Measurements from ENCODE around the gene ZNF710.
"Not testable (repeated sequence)": the region's sequence is repeated elsewhere in the genome, so short reads cannot be mapped to it uniquely, and the experiment has no call there.

ZNF710 gene
- 10.5 to 17.2 (median 13.3) reads per million in 4 experiments for total RNA-seq

DNA sequence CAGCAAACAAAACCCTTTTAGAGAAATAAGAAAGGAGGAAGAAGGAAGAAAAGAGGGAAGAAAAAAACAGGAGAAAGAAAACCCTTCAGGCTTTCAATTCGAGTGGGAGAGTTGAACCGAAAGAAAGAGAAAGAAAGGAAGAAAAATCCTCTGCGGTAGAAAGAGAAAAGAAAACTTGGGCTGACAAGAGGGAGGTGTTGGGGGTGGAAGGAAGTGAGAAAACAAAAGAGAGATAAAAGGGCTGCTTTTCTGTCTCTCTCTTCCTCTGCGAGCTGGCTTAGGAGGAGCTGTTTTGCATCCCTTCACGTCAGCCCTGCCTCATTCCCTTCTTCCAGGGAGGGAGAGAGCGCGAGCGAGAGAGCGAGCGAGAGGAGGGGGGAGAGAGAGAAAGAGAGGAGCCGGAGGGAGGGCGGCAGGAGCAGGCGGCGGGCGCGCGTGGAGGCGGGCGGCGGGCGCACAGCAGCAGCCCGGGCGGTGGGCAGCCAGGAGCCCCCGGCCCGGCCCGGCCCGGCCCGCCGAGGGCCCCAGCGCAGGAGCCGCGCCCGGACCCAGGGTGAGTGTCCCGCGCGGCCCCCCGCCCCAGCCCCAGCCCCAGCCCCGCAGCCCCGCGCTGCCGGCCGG, at the start of gene ZNF710:
TSS of gene ZNF710 (plus strand) at position 263 of the 621 bp plus-strand sequence. CDS start 65,814 bp downstream, outside the sequence.
- DNase-seq, result no peak

DNA sequence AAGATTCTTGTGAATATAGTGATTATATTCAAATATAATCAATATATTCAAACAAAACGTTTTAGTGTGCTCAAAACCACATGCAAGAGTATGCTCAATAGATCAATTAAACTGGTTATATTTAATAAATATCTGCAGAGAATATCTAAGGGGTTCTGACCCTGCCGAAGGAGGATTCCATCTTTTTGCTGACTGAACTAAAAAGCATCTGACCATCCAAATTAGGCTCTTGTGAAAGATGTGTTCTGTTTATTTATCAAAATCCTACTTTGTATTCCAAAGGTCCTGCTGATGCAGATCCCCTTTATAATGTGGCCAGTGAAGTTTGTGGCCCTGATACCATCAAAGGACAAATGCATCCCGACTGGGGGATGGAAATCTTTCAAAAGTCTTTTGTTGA, 46.6 kb upstream of the ZNF710 start:
- no peak for DNase-seq

DNA sequence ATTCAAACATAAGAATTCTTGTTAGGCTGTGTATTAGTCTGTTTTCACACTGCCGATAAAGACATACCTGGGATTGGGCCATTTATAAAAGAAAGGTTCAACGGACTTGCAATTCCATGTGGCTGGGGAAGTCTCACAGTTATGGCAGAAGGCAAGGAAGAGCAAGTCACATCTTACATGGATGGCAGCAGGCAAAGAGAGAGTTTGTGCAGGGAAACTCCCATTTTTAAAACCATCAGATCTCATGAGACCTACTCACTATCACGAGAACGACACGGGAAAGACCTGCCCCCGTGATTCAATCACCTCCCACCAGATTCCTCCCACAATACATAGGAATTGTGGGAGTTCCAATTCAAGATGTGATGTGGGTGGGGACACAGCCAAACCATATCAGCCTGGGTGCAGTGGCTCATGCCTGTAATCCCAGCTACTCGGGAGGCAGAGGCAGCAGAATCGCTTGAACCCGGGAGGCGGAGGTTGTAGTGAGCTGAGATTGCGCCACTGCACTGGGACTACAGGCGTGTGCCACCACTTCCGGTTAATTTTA, 45.6 kb upstream of the ZNF710 start:
- DNase-seq, result not testable (repeated sequence)

DNA sequence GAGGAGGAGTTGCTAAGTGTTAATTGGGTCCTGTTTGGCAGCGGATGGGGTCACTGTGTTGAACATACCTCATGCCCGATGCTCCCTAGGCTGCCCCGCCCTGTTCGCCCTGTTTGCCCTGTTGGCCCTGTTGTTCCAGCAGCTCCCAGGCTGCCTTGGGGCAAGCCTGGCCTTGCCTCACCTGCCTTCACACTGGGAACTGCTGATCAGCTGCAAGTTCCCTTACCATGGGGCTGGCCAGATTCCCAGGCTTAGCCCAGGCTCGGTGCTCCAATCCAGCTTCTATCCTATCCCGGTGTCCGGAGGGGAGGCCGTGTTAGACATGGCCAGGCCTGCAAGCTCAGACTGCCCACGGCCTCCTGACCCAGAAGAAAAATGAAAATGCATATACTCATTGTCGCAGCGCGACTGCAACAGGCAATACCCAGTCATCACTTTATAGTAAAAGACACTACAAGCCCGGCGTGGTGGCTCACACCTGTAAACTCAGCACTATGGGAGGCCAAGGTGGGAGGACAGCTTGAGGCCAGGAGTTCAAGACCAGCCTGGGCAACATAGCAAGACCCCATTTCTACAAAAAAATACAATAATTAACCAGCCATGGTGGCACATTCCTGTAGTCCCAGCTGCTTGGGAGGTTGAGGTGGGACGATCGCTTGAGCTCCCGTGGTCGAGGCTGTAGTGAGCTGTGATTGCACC, 42.9 kb upstream of the ZNF710 start:
- no peak for DNase-seq

GRCh38 chr15:89963301-89964231, 37.6 kb upstream of the ZNF710 start:
- no peak for DNase-seq

DNA sequence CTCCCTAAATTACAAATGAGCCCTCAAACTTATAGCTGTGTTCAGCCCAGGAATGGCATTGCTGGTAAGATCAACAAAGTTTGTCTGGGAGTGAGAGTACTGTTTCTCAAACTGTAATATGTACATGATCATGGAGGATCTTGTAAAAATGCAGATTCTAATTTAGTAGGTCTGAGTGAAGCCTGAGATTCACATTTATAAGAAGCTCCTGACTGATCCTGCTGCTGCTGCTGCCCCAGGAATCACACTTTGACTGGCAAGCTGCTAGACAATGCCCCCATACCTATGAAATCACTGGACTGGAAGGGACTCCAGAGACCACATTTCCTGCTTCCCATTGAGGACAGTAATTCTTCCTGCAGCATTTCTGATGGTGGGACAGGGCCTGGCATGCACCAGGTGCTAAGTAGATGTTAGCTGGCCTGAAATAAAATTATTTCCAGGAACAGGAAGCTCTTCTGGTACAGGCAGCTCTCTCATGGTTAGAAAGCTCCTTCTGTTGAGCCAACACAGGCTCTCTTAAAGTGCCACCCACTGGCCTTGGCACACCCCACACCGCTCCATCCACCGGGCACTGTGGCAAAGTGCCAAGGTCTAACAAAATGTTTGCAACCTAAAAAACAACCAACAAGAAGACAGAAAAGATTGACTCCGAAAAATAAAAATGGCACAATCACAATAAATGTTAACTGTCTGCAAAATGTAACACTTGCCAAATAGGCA, 36.7 kb upstream of the ZNF710 start:
- DNase-seq, result no peak

DNA sequence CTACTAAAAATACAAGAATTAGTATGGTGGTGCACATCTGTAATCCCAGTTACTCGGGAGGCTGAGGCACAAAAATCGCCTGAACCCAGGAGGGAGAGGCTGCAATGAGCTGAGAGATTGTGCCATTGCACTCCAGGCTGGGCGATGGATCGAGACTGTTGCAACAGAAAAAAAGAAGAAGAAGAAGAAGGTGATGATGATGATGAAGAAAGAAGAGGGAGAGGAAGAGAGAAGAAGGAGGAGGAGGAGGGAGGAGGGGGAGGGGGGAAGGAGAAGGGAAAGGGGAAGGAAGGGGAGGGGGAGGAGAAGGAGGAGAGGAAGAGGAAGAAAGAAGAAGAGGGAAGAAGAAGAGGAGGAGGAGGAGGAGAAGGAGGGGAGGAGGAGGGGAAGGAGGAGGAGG, 33.2 kb upstream of the ZNF710 start:
- DNase-seq, result no peak

DNA sequence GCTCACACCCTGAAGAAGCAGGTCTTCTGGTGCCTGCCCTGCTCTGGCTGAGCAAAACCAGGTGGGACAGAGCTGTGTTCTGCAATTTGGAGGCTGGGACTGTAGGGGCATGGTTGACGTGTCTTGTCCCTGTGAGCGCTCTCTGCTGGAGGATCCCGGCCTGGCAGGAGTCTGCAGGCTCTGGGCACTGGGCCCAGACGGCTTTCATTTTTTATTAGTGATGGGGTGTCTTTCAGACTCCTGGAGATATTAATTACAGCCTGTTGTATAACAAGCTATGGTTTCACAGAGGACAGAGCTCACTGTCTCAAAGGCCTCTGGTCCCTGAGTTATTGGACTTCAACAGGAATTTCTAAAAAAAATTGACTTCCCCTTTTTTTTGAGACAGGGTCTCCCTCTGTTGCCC, 29.5 kb upstream of the ZNF710 start:
- DNase-seq, result no peak

DNA sequence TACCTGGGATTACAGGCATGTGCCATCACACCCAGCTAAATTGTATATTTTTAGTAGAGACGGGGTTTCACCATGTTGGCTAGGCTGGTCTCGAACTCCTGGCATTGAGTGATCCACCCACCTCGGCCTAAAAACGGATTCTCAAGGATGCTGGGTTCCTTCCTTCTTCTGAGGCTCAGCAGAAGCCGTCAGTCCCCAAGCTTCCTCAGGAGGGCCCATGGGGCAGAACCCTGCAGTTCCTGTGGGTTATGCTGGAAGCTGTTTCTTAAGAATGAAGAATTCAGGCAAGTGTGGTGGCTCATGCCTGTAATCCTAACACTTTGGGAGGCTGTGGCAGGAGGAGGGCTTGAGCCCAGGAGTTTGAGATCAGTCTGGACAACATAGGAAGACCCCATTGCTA, 29.0 kb upstream of the ZNF710 start:
- DNase-seq, result no peak

- no peak for DNase-seq
Observed at GRCh38 chr15:89975482-89976245, 25.5 kb upstream of the ZNF710 start.

DNA sequence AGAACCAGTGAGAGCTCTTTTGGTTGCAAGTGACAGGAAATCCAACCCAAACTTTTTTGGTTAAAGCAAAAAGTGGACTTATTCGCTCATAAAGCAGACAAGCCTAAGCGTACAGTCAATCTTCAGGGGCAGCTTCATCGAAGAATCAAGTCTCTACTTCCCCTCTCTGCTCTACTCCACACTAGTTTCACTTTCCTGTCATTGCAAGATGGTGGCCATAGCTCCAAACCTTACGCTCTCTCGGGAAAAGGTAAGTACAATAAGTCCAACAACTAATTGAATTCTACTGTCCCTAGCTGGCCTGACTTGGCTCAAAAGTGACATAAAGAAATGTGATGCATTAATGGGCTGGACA, 24.9 kb upstream of the ZNF710 start:
- DNase-seq, result no peak

- not testable (repeated sequence) for DNase-seq
Observed at GRCh38 chr15:89977836-89978235, 23.3 kb upstream of the ZNF710 start.

DNA sequence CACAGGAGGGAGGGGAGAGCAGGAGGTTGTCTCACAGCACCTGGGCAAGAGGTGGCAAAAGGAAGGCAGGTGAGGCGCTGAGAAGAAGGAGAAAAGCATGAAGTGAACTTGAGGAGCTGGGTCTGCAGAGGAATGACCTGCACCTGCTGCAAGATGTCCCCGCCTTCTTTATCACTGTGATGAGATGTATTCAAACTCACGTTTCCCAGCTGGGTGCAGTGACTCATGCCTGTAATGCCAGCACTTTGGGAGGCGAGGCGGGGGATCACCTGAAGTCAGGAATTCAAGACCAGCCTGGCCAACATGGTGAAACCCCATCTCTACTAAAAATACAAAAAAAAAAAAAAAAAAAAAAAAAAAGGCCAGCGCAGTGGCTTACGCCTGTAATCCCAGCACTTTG, 22.2 kb upstream of the ZNF710 start:
- DNase-seq, result no peak

- DNase-seq, result no peak
Observed at GRCh38 chr15:89980896-89981295, 20.2 kb upstream of the ZNF710 start.

DNA sequence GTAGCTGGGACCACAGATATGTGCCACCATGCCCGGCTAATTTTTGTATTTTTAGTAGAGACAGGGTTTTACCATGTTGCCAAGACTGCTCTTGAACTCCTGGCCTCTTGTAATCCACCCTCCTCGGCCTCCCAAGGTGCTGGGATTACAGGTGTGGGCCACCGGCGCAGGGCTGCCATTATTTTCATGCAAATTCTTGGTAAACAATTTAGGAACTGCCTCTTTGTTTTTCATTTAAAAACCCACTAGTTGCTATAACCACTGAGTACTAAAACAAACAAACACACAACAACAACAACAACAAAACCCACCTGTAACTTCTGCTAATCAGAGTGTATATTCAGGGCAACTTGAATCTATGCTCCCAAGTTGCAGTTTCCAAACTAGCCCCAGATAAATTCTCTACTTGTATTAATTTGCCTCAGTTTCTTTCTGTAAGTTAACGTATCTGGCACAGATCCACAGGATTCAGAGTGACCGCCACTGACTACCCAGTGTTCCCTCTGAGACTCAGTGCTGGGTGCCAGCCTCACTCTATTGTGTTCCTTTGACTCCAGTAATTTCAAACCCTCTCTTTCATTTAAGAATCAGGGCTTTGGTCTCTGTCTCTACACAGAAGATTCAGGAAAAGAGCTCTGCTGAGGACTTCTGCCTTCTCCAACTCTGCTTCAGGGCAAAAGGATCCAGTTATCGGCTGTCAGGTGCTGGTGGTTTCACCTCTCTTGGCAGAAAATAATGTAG, 18.6 kb upstream of the ZNF710 start:
- DNase-seq, result no peak

GRCh38 chr15:89984001-89984400, 17.1 kb upstream of the ZNF710 start:
- DNase-seq, result no peak

DNA sequence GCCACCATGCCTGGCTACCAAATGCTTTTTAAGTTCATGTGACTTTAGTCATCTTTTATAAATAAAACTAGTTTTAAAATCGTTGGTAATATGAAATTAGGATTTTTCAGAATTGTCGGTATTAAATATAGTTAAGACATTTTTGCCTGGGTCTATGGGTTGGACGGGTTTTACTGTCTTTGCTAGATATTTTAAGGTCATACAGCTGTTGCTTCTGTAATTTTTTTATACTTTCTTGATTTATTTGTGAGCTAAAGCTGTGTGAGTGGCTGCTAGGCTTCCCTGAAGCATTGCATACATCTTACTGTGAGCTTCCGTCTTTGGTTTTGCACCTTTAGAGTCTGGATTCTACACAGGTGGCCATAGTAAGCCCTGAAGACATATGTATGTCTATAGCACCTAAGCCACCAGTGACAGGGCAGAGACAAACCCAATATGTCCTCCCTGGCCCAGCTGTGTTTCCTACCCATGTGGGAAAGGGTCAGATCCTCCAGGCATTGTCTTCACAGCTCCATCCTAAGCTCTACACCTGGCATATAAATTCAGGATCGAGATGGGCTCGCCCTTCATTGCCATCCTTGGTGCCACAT, 16.6 kb upstream of the ZNF710 start:
- DNase-seq, result no peak

DNA sequence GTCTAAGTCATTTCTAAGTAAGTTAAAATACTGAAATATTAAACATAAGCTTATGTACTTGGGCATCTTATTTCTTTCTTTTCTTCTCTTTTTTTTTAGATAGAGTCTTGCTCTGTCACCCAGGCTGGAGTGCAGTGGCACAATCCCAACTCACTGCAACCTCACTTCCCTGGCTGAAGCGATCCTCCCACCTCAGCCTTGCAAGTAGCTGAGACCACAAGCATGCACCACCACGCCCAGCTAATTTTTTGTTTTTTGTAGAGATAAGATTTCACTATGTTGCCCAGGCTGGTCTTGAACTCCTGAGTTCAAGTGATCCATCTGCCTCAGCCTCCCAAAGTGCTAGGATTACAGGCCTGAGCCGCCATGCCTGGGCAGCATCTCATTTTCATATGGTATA, 16.0 kb upstream of the ZNF710 start:
- DNase-seq, result no peak

DNA sequence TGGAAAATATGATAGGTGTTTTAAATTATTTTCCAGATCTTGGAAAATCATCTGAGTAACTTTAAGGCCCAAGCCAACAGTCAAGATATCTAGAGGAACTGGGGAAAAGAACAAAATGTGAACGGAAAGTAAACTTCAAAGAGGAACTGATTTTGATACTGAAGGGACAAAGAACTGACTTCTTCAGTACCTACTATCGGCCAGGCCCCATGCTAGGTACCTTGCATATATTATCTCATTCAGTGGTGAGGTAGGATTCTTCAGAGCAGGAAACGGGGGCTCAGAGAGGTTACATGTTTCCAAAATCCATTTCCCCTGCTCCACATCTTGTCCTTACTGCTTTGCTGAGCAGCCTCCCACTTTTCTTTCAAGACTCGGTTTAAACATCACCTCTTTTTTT, 9.8 kb upstream of the ZNF710 start:
- no peak for DNase-seq

- DNase-seq, result no peak
Observed at GRCh38 chr15:89993349-89993748, 7.8 kb upstream of the ZNF710 start.

DNA sequence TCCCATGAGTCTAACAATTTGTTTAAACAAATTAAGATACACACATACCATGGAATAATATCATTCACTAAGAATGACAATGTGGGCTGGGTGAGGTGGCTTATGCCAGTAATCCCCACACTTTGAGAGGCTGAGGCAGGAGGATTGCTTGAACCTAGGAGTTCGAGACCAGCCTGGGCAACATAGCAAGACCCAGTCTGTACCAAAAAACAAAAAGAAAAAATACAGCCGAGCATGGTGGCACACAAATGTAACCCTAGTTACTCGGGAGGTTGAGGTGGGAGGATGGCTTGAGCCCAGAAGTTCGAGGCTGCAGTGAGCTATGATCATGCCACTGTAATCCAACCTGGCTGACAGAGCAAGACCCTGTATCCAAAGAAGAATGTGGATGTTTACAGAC, 4.0 kb upstream of the ZNF710 start:
- DNase-seq, result no peak

Data from effector CD8-positive, alpha-beta T cell (primary cell).